Measurements from ENCODE around the gene SHMT2. TPM values are rescaled to one million over a fixed set of nuclear protein-coding genes. Genes with fewer than 3 reads are reported as not detected.

The SHMT2 gene
- total and polyA plus RNA-seq, 2 donors from 2014 or later, result 49.3 to 70.1 TPM

GRCh38 chr12:57235017-57235727 is 5.7 kb downstream of the SHMT2 start:
- peaks cover 3 to 26% (median 11%) of the 10 kb centered on the region in 3 donors for H3K36me3 ChIP-seq (ENCODE audit: control insufficient read depth in 2 of 3, insufficient read depth in 3 of 3, low read length in 3 of 3)
- no peaks in the 10 kb centered on the region for H3K9me3 ChIP-seq (ENCODE audit: control insufficient read depth in 2 of 3, insufficient read depth in 1 of 3, low read length in 3 of 3)
- intact Hi-C loops (cut with DNase I), result no loop called here
- peaks cover 20% of the 10 kb centered on the region for H3K27me3 ChIP-seq (ENCODE audit: control insufficient read depth, insufficient read depth, low read length)
- no peak overlapping the region for H3K9ac ChIP-seq (ENCODE audit: low read length in 3 of 3)
- H3K4me3 ChIP-seq (ENCODE audit: low read length in 3 of 3), result no peak overlapping the region
- DNase-seq (peak; percentile 77 to 91 (median 86)), FAIRE-seq (no peak)
- H3K27ac ChIP-seq (ENCODE audit: low read depth in 2 of 2, low read length in 2 of 2), result peak overlapping the region; percentile 4 to 5
- H3K4me1 ChIP-seq (ENCODE audit: control insufficient read depth in 2 of 3, insufficient read depth in 2 of 3, low read depth in 1 of 3, low read length in 3 of 3), result peaks cover 3 to 22% (median 4%) of the 10 kb centered on the region in 3 donors
- TF ChIP-seq, protein P1, sequence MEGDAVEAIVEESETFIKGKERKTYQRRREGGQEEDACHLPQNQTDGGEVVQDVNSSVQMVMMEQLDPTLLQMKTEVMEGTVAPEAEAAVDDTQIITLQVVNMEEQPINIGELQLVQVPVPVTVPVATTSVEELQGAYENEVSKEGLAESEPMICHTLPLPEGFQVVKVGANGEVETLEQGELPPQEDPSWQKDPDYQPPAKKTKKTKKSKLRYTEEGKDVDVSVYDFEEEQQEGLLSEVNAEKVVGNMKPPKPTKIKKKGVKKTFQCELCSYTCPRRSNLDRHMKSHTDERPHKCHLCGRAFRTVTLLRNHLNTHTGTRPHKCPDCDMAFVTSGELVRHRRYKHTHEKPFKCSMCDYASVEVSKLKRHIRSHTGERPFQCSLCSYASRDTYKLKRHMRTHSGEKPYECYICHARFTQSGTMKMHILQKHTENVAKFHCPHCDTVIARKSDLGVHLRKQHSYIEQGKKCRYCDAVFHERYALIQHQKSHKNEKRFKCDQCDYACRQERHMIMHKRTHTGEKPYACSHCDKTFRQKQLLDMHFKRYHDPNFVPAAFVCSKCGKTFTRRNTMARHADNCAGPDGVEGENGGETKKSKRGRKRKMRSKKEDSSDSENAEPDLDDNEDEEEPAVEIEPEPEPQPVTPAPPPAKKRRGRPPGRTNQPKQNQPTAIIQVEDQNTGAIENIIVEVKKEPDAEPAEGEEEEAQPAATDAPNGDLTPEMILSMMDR (IDR thresholded peaks at IDR 0.05; ENCODE audit: borderline replicate concordance, extremely low read depth, insufficient read depth), result no peak

DNA sequence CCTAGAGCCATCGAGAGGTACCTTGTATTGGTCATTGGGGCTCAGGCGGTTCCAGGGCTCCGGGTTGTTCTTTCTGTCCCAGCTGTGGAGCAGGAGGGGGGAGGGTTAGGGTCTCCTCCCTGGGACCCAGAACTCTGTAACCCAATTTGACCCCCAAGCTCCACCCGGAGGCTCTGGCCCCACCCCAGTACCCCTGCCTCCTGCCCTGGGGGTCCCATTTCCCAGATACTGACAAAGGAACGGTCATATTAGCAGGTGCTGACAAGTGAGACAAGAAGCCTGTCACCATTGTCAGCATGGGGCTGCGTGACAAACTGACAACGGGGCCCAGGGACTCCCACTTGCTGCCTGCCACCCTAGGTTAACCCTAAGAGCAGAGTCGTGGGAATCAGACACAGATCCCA is 6.2 kb downstream of the SHMT2 start:
- TF ChIP-seq, protein P1 (IDR thresholded peaks at IDR 0.05; ENCODE audit: borderline replicate concordance, extremely low read depth, insufficient read depth), result no peak
- H3K9me3 ChIP-seq (ENCODE audit: control insufficient read depth in 2 of 3, insufficient read depth in 1 of 3, low read length in 3 of 3), result no peaks in the 10 kb centered on the region
- no peak overlapping the region for H3K4me3 ChIP-seq (ENCODE audit: low read length in 3 of 3)
- peak overlapping the region; percentile 4 to 5 for H3K27ac ChIP-seq (ENCODE audit: low read depth in 2 of 2, low read length in 2 of 2)
- FAIRE-seq (no peak), DNase-seq (peak in 1 of 5 donors; percentile 47)
- H3K4me1 ChIP-seq (ENCODE audit: control insufficient read depth in 2 of 3, insufficient read depth in 2 of 3, low read depth in 1 of 3, low read length in 3 of 3), result peaks cover 3 to 22% (median 4%) of the 10 kb centered on the region in 3 donors
- intact Hi-C loops (cut with DNase I), result no loop called here
- H3K27me3 ChIP-seq (ENCODE audit: control insufficient read depth, insufficient read depth, low read length), result peaks cover 25% of the 10 kb centered on the region
- no peak overlapping the region for H3K9ac ChIP-seq (ENCODE audit: low read length in 3 of 3)
- peaks cover 3 to 26% (median 11%) of the 10 kb centered on the region in 3 donors for H3K36me3 ChIP-seq (ENCODE audit: control insufficient read depth in 2 of 3, insufficient read depth in 3 of 3, low read length in 3 of 3)

DNA sequence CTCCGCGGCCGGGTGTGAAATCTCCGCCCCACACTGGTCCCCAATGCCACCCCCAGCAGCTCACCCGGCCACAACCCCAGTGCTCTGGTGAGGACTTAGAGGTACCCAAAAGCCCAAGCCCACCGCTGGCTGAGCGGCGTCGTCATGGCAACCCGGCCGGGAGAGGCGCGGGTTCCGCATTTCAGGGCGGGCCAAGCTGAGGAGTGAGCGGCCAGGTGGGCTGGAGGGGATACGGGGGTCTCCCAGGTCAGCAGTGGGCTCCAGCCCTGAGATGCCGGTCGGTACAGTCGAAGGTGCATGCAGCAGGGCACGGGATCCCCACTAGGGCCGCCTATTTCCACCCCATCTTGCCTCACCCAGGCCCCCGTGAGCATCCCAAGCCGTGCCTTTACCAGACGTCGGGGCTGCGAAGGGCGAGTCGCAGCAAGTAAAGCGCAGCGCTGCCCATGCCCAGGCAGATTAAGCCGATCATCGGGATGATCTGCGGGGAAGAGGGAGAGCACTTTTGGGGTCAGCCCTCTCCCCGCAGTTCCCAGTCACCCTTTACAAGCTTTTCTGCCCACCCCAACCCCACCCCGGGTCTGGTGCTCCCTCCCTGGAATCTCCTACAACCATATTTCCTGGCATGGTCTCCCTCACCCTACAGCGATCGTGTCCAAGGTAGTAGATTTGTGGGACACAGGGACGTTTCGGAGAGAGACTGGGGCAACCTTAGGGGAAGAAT is 6.9 kb downstream of the SHMT2 start:
- H3K4me3 ChIP-seq (ENCODE audit: low read length in 3 of 3), result no peak overlapping the region
- peaks cover 31% of the 10 kb centered on the region for H3K27me3 ChIP-seq (ENCODE audit: control insufficient read depth, insufficient read depth, low read length)
- DNase-seq (peak in 1 of 5 donors; percentile 71), FAIRE-seq (no peak)
- H3K9ac ChIP-seq (ENCODE audit: low read length in 3 of 3), result no peak overlapping the region
- H3K36me3 ChIP-seq (ENCODE audit: control insufficient read depth in 2 of 3, insufficient read depth in 3 of 3, low read length in 3 of 3), result peaks cover 3 to 26% (median 11%) of the 10 kb centered on the region in 3 donors
- peaks cover 3 to 23% (median 4%) of the 10 kb centered on the region in 3 donors for H3K4me1 ChIP-seq (ENCODE audit: control insufficient read depth in 2 of 3, insufficient read depth in 2 of 3, low read depth in 1 of 3, low read length in 3 of 3)
- TF ChIP-seq, protein P1 (IDR thresholded peaks at IDR 0.05; ENCODE audit: borderline replicate concordance, extremely low read depth, insufficient read depth), result no peak
- H3K9me3 ChIP-seq (ENCODE audit: control insufficient read depth in 2 of 3, insufficient read depth in 1 of 3, low read length in 3 of 3), result no peaks in the 10 kb centered on the region
- intact Hi-C loops (cut with DNase I), result no loop called here
- no peak overlapping the region for H3K27ac ChIP-seq (ENCODE audit: low read depth in 2 of 2, low read length in 2 of 2)

All from kidney (tissue), 14 donors.